A673 (cell line): Measurements from ENCODE around the gene TMTC4. TPM values are rescaled to one million over a fixed set of nuclear protein-coding genes. Genes with fewer than 3 reads are reported as not detected.

Experiments used
- BruUV-seq: library from RNA; stranded (reverse); fragments of 400-500 nt; replicated peaks from 2 replicates; lab custom pipeline; 2021; lab: Mats Ljungman, UMichigan
- CTCF ChIA-PET: fragments of 300-600 bp; sonication (Branson Sonifier 250); formaldehyde crosslinking; loops from one replicate; lab custom pipeline; 2022; ENCODE audit warnings: antibody characterized with exemption; lab: Charles Lee
- POLR2A ChIA-PET: fragments of 300-600 bp; sonication (Branson Sonifier 250); formaldehyde crosslinking; loops from one replicate; lab custom pipeline; 2022; ENCODE audit warnings: antibody characterized with exemption; ENCODE audit not compliant: low non-redundant PET; lab: Charles Lee
- DNase-seq: peaks from one replicate; pipeline ENCODE4 v3.0.0-alpha.2; 2015; ENCODE audit warnings: low spot score
- H3K27ac ChIP-seq: fragments of 200-600 bp; sonication (generic); 2 replicates; pipeline ENCODE4 v1.5.1; 2016; ENCODE audit warnings: mixed run types, low read depth, mild to moderate bottlenecking, mixed read lengths, antibody characterized with exemption, low read length; ENCODE audit not compliant: poor library complexity, severe bottlenecking
- H3K27me3 ChIP-seq: fragments of 200-600 bp; sonication (generic); replicated peaks from 2 replicates; pipeline ENCODE4 v1.6.1; 2017; ENCODE audit warnings: mixed run types, low read depth, mild to moderate bottlenecking, mixed read lengths, antibody characterized with exemption, low read length; ENCODE audit not compliant: insufficient read depth, poor library complexity
- H3K36me3 ChIP-seq: fragments of 200-600 bp; sonication (generic); 2 replicates; pipeline ENCODE4 v1.6.1; 2016; ENCODE audit warnings: mixed run types, mild to moderate bottlenecking, mixed read lengths, antibody characterized with exemption, low read length; ENCODE audit not compliant: insufficient read depth, poor library complexity, severe bottlenecking
- H3K4me1 ChIP-seq: fragments of 200-600 bp; sonication (generic); 2 replicates; pipeline ENCODE4 v1.6.1; 2017; ENCODE audit warnings: mixed run types, mild to moderate bottlenecking, mixed read lengths, antibody characterized with exemption, low read length; ENCODE audit not compliant: insufficient read depth, poor library complexity, severe bottlenecking
- H3K4me3 ChIP-seq: fragments of 200-600 bp; sonication (generic); 2 replicates; pipeline ENCODE4 v1.5.1; 2016; ENCODE audit warnings: low read depth, mixed run types, mild to moderate bottlenecking, mixed read lengths, low read length; ENCODE audit not compliant: poor library complexity, severe bottlenecking
- H3K9me3 ChIP-seq: fragments of 200-600 bp; sonication (generic); 2 replicates; pipeline ENCODE4 v1.6.1; 2016; ENCODE audit warnings: mixed run types, low read depth, mild to moderate bottlenecking, mixed read lengths, antibody characterized with exemption, low read length; ENCODE audit not compliant: poor library complexity, severe bottlenecking
- EZH2 ChIP-seq: fragments of 200-600 bp; sonication (generic); IDR thresholded peaks from 2 replicates; pipeline ENCODE4 v1.6.1; 2017; ENCODE audit warnings: borderline replicate concordance, low read depth, mild to moderate bottlenecking, mixed read lengths, antibody characterized with exemption, low read length; ENCODE audit not compliant: poor library complexity, severe bottlenecking
- intact Hi-C: fragments of 100-400 bp; cut with micrococcal nuclease; formaldehyde crosslinking; loops from one replicate; pipeline ENCODE4 v1.10.0; 2022; ENCODE audit not compliant: unreplicated experiment
- total RNA-seq: library from RNA; stranded (reverse); gene quantifications from 2 replicates; pipeline ENCODE4 v1.2.3, GENCODE V29; 2021
- TF ChIP-seq, protein P1 (sequence below): fragments of 300-800, 200-600 bp; sonication (generic); conservative IDR thresholded peaks from 2 replicates; pipeline ENCODE4 v1.5.1; 2017; ENCODE audit warnings: low read depth, mild to moderate bottlenecking, antibody characterized with exemption, low read length, moderate library complexity, mixed read lengths

The TMTC4 gene
- total RNA-seq, 1 experiment from 2014 or later, result 21.3 TPM

DNA sequence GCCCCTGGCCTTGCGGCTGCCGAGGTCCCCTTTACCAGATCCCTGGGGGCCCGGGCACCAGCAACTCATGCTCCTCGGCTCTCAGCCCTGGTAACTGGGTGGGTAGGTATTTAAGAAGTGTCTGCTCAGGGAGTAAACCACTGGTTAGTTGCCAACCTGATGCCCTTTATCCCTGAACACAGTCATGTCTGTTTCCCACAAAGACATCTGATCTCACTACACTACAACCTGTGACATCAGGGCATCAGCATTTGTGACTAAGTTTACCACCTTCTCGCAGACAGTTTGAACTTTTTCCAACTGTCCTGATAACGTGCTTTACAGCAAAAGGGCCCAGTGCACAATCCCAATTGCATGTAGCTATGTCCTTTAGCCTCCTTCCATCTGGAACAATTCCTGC is 108.1 kb downstream of the TMTC4 start:
- no peak overlapping the region for H3K27ac ChIP-seq
- intact Hi-C loops, result no loop called here
- H3K27me3 ChIP-seq, result no peaks in the 10 kb centered on the region
- no peaks in the 10 kb centered on the region for H3K36me3 ChIP-seq
- no peaks in the 10 kb centered on the region for H3K4me1 ChIP-seq
- DNase-seq, result no peak
- H3K9me3 ChIP-seq, result no peaks in the 10 kb centered on the region
- TF ChIP-seq, protein P1, sequence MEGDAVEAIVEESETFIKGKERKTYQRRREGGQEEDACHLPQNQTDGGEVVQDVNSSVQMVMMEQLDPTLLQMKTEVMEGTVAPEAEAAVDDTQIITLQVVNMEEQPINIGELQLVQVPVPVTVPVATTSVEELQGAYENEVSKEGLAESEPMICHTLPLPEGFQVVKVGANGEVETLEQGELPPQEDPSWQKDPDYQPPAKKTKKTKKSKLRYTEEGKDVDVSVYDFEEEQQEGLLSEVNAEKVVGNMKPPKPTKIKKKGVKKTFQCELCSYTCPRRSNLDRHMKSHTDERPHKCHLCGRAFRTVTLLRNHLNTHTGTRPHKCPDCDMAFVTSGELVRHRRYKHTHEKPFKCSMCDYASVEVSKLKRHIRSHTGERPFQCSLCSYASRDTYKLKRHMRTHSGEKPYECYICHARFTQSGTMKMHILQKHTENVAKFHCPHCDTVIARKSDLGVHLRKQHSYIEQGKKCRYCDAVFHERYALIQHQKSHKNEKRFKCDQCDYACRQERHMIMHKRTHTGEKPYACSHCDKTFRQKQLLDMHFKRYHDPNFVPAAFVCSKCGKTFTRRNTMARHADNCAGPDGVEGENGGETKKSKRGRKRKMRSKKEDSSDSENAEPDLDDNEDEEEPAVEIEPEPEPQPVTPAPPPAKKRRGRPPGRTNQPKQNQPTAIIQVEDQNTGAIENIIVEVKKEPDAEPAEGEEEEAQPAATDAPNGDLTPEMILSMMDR, result no peak
- no peak for TF ChIP-seq EZH2
- ChIA-PET POLR2A (no interaction called here), CTCF (no interaction called here)
- H3K4me3 ChIP-seq, result no peak overlapping the region
- no TSS peak for BruUV-seq

DNA sequence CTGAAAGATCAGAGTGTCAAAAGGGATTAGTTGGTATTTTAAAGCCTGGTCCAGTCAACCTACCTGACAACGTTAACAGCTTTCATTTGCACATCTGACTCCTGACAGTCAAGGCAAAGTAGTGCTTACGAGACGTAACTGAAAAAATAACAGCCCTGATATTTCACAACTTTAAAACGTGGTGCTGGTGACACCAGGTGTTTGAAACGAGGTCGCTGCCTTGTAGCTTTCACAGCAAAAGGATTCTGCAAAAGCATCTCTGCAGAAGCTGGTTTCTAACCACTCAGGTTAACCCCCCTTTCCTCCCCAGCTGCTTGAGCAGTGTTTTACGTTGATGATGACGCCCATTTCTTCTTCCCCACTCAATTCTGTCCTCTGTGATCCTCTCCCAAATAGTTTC is 109.3 kb downstream of the TMTC4 start:
- CTCF ChIA-PET, result no interaction called here
- no peaks in the 10 kb centered on the region for H3K4me1 ChIP-seq
- no peaks in the 10 kb centered on the region for H3K9me3 ChIP-seq
- H3K27ac ChIP-seq, result no peak overlapping the region
- H3K4me3 ChIP-seq, result no peak overlapping the region
- no TSS peak for BruUV-seq
- intact Hi-C loops, result no loop called here
- DNase-seq, result no peak
- POLR2A ChIA-PET, result no interaction called here
- TF ChIP-seq, protein P1, result no peak
- no peak for TF ChIP-seq EZH2
- H3K27me3 ChIP-seq, result no peaks in the 10 kb centered on the region
- H3K36me3 ChIP-seq, result no peaks in the 10 kb centered on the region

DNA sequence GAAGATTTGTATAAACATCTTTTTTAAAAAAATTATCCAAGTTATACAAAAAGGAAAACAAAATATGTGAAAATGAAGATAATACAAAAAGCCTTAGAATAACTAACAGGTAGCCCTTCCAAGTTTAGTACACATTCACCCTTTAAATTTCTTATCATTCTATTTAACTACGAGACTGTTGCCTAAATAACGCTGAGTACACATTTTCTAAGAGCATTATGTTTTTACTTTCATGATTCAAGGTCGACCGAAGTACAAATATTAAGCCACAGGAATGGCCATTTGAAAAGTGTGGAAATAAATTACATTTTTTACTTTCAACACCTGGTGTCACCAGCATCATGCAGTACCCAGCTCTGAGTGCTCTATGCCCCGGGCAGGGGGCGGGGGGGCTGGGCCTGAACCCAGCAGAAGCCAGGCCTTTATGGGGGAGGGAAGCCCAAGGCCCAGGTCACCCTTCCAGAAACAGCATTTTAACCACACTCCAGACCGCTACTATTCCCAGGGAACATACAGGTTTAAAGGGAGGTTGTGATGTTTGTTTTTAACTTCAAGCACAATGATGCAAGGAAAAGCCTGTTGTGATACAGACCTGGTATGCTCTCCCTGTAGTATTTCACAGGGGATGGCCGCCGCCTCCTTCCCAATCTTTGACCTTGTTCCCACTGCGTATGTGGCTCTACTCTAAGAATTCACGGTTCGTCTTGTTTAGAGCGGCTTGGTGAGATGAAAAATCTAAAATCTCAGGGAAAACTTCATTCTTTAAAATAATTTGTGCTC is 110.0 kb downstream of the TMTC4 start:
- Histone ChIP-seq H3K27ac (no peak overlapping the region), H3K36me3 (no peaks in the 10 kb centered on the region), H3K27me3 (no peaks in the 10 kb centered on the region), H3K4me3 (no peak overlapping the region), H3K4me1 (no peaks in the 10 kb centered on the region), H3K9me3 (no peaks in the 10 kb centered on the region)
- POLR2A ChIA-PET, result no interaction called here
- intact Hi-C loops, result no loop called here
- TF ChIP-seq EZH2, result no peak
- TF ChIP-seq, protein P1, result no peak
- no peak for DNase-seq
- CTCF ChIA-PET, result no interaction called here
- BruUV-seq, result no TSS peak
